ENCODE measurements around the gene EFS.

DNA sequence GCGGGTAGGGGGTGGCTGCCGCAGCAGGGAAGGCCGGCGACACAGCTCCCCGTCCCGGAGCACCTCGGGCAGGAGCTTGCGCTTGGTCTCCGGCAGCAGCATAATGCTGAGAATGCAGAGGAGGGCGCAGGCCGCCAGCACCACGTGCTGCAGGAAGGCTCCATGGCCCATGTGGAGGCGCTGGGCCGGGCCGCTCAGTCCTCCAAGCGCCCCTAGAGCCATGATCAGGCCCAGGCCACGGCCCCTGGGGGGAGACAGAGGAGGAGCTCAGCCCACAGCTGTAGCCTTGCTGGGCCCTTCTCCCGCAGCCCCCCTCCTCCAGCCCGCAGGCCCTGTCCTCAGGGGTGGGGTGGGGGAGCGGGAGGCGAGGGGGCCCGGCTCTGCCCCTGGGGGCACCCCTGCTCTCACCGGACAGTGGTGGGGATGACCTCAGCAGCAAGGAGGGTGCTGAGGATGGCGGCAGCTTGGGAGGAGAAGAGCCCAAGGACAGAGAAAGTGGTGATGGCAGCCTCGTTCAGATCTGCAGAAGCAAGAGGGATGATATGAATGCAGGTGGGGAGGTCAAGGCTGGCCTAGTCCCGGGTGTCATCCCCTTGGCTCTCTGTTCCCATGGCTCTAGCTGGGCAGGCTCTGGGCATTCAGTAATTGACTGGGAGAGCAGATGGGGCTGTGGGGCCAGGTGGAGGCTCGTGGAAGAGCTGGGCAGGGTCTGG lies 18.1 kb downstream of the EFS start:
- TF ChIP-seq, protein P1, sequence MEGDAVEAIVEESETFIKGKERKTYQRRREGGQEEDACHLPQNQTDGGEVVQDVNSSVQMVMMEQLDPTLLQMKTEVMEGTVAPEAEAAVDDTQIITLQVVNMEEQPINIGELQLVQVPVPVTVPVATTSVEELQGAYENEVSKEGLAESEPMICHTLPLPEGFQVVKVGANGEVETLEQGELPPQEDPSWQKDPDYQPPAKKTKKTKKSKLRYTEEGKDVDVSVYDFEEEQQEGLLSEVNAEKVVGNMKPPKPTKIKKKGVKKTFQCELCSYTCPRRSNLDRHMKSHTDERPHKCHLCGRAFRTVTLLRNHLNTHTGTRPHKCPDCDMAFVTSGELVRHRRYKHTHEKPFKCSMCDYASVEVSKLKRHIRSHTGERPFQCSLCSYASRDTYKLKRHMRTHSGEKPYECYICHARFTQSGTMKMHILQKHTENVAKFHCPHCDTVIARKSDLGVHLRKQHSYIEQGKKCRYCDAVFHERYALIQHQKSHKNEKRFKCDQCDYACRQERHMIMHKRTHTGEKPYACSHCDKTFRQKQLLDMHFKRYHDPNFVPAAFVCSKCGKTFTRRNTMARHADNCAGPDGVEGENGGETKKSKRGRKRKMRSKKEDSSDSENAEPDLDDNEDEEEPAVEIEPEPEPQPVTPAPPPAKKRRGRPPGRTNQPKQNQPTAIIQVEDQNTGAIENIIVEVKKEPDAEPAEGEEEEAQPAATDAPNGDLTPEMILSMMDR (IDR thresholded peaks at IDR 0.05): no peak
- no peak for TF ChIP-seq POLR2A (IDR thresholded peaks at IDR 0.05)

All from thyroid gland (tissue), 4 donors.